ENCODE data around the gene MX1.

MX1 gene

DNA sequence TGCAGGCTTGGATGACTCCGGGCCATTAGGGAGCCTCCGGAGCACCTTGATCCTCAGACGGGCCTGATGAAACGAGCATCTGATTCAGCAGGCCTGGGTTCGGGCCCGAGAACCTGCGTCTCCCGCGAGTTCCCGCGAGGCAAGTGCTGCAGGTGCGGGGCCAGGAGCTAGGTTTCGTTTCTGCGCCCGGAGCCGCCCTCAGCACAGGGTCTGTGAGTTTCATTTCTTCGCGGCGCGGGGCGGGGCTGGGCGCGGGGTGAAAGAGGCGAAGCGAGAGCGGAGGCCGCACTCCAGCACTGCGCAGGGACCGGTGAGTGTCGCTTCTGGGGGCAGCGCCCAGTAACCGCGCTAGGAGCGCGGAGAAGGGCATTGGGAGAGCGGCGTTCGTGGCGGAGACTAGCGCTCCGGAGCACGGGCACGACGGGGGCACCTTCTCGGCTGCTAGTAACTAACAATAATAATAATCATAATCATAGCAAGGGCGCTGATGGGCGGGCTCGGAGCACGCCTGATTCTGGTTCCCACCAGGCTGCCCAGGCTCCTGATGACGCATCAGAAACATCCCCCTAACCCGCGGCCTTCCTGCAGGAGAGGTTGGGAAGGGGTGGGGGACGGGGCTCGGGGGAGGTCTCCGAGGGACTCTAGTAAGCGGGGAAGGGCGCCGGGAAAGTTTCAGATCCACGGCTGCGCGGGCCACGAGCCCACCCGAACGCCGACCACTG is at the start of gene MX1:
MX1 (plus strand) TSS at position 286 of the 722 bp plus-strand sequence. CDS start 5,832 bp downstream, outside the sequence.
- no peak for DNase-seq
- TF ChIP-seq GATA1 (IDR thresholded peaks at IDR 0.05; ENCODE audit: low read depth, low read length) (no peak), POLR2A (IDR thresholded peaks at IDR 0.05; ENCODE audit: low read length) (no peak)

DNA sequence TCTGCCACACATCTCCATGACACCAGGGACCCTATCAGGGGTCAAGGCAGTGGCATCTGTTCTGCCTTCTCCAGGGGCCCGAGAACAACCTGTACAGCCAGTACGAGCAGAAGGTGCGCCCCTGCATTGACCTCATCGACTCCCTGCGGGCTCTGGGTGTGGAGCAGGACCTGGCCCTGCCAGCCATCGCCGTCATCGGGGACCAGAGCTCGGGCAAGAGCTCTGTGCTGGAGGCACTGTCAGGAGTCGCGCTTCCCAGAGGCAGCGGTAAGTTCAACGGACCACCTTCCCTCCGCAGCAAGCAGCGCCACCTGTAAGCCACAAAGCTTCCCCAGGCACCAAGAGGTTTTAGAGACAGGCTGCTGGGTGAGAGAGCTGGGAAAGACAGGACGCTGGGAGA is 48.3 kb upstream of the MX1 start:
- DNase-seq: no peak

DNA sequence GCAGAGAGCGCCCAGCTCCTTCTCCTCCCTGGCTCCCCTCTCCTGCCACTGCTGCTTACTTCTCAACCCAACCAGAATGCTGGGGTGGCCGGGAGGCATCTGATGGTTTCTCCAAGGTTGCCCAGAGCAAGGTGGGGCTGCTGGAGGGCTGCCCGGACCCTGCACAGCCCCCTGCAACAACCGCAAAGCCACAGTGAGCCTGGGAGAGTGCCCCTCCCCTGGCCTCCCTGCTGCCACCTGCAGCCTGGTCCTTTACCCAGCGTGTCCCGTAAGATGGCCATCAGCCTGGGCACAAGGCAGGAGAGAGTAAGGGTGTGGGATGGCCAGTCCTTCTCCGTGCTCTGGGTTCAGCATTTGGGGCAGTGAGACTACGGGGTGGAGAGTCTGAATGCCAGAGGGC is 47.2 kb upstream of the MX1 start:
- DNase-seq: no peak
- TF ChIP-seq POLR2A (IDR thresholded peaks at IDR 0.05; ENCODE audit: low read length) (no peak), GATA1 (IDR thresholded peaks at IDR 0.05; ENCODE audit: low read depth, low read length) (no peak)

More for the DNA sequence above, 48.3 kb upstream of the MX1 start:
- TF ChIP-seq POLR2A (IDR thresholded peaks at IDR 0.05; ENCODE audit: low read length) (no peak), GATA1 (IDR thresholded peaks at IDR 0.05; ENCODE audit: low read depth, low read length) (no peak)

DNA sequence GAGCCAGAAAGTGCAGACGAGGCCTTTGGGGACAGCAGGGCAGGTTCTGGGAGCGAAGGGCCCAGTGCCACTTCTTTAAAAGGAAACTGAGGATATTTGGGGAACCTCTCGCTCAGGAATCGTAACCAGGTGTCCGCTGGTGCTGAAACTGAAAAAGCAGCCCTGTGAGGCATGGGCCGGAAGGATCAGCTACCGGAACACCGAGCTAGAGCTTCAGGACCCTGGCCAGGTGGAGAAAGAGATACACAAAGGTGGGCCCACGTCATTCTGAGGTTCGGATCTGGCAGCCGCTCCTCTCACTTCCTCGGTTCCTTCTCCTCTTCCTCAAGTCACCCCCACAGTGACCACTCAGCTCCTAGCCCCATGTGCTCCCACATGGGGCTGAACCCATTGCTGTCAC is 46.1 kb upstream of the MX1 start:
- no peak for DNase-seq
- TF ChIP-seq POLR2A (IDR thresholded peaks at IDR 0.05; ENCODE audit: low read length): no peak
- no peak for TF ChIP-seq GATA1 (IDR thresholded peaks at IDR 0.05; ENCODE audit: low read depth, low read length)

DNA sequence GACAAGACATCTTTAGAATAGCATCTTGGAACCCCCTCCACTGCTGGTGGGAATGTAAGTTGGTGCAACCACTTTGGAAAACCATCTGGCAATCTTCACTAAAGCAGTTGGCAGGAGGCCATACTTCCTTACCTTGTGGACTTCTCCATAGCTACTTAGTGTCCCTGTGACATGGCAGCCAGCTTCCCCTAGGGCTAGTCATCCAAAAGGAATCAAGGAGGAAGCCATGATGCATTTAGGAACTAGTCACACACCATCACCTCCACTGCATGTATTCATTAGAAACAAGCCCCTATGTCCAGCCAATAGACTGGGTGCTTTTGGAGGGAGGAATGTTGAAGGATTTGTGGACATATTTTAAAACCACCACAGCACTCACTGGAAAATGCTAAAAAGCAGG is 44.3 kb upstream of the MX1 start:
- no peak for DNase-seq
- TF ChIP-seq GATA1 (IDR thresholded peaks at IDR 0.05; ENCODE audit: low read depth, low read length): no peak
- no peak for TF ChIP-seq POLR2A (IDR thresholded peaks at IDR 0.05; ENCODE audit: low read length)

- DNase-seq: no peak
- TF ChIP-seq POLR2A (IDR thresholded peaks at IDR 0.05; ENCODE audit: low read length) (no peak), GATA1 (IDR thresholded peaks at IDR 0.05; ENCODE audit: low read depth, low read length) (no peak)
Measured at GRCh38 chr21:41387042-41387819, 38.8 kb upstream of the MX1 start.

DNA sequence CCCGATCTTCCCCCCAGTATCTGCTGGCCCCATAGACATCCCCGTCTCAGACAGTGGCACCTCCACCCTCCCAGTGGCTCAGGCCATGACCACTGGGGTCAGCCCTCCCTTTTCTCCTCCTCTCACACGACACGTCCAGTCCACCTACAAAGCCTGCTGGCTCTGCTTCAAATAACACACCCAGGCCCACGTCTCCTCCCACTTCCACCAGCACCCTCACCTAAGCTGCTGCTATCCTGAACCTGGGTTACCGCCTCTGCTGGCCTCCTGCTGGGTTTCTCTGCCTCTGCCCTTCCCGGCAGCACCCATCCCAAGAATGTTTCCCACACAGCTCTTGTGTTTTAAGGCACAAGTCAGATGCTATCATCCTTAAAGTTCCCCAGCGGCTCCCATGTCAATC is 38.2 kb upstream of the MX1 start:
- no peak for TF ChIP-seq GATA1 (IDR thresholded peaks at IDR 0.05; ENCODE audit: low read depth, low read length)
- TF ChIP-seq POLR2A (IDR thresholded peaks at IDR 0.05; ENCODE audit: low read length): no peak
- no peak for DNase-seq

- no peak for DNase-seq
- no peak for TF ChIP-seq POLR2A (IDR thresholded peaks at IDR 0.05; ENCODE audit: low read length)
- TF ChIP-seq GATA1 (IDR thresholded peaks at IDR 0.05; ENCODE audit: low read depth, low read length): no peak
Measured at GRCh38 chr21:41388259-41388658, 37.8 kb upstream of the MX1 start.

DNA sequence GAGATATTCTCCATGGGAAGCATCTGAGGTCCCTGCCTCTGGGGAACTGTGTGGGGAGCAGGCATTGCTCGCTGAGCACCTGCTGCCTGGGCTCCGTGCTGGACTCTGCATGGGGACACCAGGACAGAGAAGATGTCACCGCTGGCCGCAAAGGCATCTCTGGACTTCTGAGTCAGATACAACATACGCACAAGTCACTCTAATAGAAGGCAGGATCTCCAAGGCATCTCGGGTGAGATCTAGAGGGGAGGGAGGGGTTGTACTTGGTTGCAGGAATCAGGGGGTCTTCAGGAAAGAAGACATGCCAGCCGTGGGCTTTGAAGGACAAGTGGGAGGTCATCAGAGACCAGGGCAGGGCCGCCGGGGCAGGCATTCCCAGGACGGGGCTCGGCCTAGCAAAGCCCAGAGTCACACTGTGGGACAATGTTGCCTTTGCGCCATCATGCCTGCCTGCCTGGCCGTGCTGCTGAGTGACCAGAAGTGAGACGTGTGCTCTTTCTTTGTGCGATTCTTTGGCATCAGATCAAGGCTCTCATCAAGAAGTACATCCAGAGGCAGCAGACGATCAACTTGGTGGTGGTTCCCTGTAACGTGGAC is 35.9 kb upstream of the MX1 start:
- no peak for DNase-seq
- no peak for TF ChIP-seq GATA1 (IDR thresholded peaks at IDR 0.05; ENCODE audit: low read depth, low read length)
- TF ChIP-seq POLR2A (IDR thresholded peaks at IDR 0.05; ENCODE audit: low read length): no peak

GRCh38 chr21:41393876-41394465 is 32.1 kb upstream of the MX1 start:
- DNase-seq: no peak

DNA sequence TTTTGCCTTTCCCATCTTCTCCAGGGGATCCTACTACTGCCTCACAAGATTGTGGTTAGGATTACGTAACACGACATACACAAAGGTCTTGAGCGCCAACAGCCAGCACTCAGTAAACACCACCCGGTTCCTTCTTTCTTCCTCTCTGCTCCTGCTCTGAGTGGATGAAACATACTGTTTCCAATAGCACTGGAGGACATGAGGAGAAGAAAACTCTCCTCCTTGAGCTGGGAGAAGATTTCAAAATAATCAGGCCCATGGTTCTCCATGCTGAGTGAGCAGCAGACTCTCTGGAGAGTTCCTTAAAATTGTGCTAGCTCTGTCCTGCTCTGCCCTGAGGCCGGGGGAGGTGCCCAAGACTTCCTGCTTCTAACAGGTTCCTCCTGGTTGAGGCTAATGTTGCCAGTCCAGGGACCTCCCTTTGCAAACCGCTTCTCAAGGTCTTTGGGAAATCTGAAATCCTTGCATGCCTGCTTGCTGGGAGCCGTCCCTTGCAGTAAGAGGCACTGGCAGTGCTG is 29.4 kb upstream of the MX1 start:
- DNase-seq: no peak

More at GRCh38 chr21:41393876-41394465, 32.1 kb upstream of the MX1 start:
- no peak for TF ChIP-seq GATA1 (IDR thresholded peaks at IDR 0.05; ENCODE audit: low read depth, low read length)
- TF ChIP-seq POLR2A (IDR thresholded peaks at IDR 0.05; ENCODE audit: low read length): no peak

DNA sequence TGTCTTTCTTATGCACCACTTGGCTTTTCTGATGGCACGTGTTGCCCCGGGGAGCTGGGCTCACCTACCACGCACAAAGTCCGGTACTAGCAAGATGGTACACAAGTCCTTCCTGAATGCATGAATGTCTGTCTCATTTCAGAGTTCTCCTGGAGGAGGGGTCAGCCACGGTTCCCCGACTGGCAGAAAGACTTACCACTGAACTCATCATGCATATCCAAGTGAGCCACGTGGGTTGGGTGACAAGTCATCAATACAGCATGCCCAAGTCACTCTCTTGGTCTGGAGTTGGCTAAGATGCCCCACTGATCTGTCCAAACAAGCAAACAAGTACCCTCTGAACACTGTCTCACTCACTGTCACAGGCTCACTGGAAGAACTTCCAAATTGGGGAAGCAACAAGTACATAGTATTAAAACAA is 28.6 kb upstream of the MX1 start:
- DNase-seq: no peak
- TF ChIP-seq GATA1 (IDR thresholded peaks at IDR 0.05; ENCODE audit: low read depth, low read length) (no peak), POLR2A (IDR thresholded peaks at IDR 0.05; ENCODE audit: low read length) (no peak)

More for the DNA sequence above, 29.4 kb upstream of the MX1 start:
- TF ChIP-seq POLR2A (IDR thresholded peaks at IDR 0.05; ENCODE audit: low read length) (no peak), GATA1 (IDR thresholded peaks at IDR 0.05; ENCODE audit: low read depth, low read length) (no peak)

GRCh38 chr21:41398251-41398650 is 27.8 kb upstream of the MX1 start:
- TF ChIP-seq POLR2A (IDR thresholded peaks at IDR 0.05; ENCODE audit: low read length) (no peak), GATA1 (IDR thresholded peaks at IDR 0.05; ENCODE audit: low read depth, low read length) (no peak)
- no peak for DNase-seq

DNA sequence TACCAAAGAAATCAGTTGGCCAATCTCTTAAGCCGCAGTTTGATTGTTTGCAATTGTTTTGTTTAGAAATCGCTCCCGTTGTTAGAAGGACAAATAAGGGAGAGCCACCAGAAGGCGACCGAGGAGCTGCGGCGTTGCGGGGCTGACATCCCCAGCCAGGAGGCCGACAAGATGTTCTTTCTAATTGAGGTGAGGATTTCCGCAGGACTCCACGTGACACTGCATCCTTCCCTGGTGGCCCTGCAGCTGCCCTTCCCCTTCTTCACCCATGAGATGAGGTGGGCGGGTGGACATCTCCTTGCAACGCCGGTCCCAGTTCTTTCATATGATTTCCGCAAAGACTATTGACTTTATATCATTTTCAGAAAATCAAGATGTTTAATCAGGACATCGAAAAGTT is 27.2 kb upstream of the MX1 start:
- TF ChIP-seq POLR2A (IDR thresholded peaks at IDR 0.05; ENCODE audit: low read length) (no peak), GATA1 (IDR thresholded peaks at IDR 0.05; ENCODE audit: low read depth, low read length) (no peak)

More for the DNA sequence above, 27.2 kb upstream of the MX1 start:
- no peak for DNase-seq

Measured in erythroblast (primary cell).